Amniotic stem cell (primary cell): ENCODE measurements around the gene BCL11A.

Experiments used
- DNase-seq: peaks from one replicate; lab custom pipeline; 2025; lab: John Stamatoyannopoulos, UW

The BCL11A gene

DNA sequence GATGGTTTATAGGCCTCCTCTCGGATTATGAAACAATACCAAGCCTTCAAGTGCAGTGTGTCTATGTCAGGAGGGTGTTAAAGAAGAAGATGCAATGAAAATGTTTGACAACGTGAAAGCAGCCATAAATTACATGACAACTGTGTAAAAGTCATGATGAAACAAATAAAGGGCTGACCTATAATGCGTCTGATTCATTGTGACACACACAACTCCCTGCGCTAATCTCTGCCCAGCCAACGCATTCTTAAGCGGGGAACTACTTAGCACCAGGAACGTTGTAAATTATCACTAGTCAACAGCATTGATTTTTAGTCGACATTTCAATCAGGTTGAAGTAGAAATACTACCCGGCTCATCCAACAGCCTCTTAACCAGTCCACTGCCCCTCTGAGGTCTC is 26.8 kb downstream of the BCL11A start:
- no peak for DNase-seq

DNA sequence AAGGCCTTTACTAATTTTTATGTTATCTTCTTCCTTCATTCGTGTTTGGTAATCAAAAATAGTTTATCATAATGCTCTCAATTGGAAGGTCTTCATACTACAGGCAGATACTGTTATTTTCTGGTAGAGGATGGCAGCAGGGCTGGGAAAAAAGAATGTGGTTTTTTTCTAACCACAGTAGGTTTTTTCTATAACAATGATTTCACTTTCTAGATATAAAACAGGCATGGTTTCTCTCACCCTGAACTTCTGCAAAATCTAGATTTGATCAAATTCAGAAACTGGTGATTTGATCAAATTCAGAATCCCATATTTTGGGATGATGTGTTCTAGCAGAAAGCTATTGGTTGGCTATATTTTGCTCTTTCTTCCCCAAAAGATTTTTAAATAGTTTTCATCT is 27.6 kb downstream of the BCL11A start:
- DNase-seq, result no peak

DNA sequence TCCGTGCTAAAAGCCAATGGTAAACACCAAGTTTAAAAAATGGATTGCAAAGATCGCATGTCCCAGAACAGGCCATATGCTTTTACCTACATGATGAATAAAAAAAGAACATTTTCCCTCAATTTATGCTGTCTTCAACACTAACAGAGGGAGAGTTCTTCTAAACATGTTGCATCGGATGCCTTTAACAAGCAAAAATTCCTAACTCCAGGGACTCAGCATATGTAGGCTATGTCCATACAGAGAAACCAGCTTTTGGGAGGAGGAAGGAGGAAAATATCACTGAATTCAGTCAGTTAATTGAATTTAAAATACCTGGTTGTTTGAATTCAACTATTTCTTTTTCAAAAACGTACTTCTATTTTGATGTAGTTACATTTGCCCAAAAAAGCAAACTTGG is 28.6 kb downstream of the BCL11A start:
- DNase-seq, result no peak

DNA sequence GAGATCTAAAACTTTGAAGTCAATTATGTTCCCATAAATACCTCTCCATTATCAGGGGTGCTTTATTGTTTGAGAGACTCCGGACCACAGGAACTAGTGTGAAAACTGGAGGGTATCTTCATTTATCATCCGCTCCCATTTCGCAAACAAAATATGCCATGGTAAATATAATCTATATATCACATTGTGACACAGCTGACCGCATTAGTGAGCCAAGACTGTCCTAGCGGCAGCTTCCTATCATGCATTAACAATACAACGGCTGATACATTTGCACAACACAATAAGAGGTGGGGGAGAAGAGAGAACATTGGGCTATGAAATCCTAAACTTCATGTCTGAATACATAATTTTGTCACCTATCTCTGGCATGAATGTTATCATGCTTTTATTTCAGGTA is 29.5 kb downstream of the BCL11A start:
- DNase-seq, result no peak

DNA sequence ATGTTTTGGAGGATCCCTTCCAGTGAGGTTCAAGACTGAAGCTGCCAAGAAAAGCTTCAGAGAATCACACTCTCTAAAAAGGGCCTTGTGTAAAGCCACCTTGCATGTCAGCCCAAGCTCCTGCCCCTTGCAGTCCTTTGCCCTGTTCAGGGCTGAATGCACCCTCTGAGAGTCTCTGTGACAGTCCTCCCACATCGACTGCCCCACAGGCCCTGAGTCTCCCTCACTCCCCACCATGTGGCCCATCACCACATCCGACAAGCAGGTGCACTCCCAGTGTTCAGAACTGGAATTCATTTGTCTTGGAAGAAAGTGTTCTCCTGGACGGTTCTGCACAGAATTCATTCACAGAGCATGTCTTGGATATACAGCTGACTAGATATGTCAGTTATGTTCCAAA is 31.0 kb downstream of the BCL11A start:
- no peak for DNase-seq

DNA sequence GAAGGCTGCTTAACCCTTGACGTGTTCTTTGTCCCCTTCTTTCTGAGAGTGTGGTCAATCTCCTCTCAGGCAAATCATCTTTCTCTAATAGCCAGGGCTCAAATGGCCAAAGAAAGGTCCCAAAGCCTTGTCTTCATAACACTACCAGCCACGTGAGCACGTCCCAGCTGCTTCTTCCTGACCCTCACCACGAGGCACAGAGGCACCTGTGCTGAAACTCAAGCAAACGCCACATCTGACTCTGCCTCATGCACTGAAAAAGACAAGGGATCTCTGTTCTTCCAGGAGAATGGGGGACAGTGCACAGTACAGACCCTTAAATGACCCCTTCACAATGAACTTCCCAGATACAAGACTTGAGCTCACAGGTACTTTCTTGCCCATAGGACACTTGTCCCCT is 31.8 kb downstream of the BCL11A start:
- no peak for DNase-seq

DNA sequence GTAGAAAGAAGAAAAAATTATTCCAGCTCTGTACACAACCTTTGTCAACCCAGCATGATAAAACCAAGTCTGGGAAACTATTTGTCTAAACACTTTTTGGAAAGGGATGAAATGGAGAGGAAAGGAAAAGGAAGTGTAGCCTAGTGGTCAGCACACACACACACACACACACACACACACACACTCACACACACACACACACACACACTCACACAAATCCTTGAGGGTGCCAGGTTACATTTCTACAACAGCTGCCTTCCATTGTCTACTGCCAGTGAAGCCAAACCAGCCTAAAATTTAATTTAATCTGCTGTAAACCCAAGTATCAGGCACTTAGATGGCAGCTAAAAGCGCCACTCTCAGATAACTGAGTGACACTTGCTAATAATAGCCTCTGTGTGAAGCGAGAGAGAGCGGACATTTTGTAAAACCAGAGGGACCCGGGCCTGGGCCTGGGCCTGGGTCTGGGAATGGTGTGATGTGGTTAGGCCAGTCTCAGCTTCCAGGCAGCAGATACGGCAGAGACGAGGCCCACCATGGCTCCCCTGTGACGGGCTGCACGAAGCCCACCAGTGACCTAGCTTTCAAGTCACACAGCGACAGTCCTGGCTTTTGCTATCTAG is 32.4 kb downstream of the BCL11A start:
- DNase-seq, result no peak

DNA sequence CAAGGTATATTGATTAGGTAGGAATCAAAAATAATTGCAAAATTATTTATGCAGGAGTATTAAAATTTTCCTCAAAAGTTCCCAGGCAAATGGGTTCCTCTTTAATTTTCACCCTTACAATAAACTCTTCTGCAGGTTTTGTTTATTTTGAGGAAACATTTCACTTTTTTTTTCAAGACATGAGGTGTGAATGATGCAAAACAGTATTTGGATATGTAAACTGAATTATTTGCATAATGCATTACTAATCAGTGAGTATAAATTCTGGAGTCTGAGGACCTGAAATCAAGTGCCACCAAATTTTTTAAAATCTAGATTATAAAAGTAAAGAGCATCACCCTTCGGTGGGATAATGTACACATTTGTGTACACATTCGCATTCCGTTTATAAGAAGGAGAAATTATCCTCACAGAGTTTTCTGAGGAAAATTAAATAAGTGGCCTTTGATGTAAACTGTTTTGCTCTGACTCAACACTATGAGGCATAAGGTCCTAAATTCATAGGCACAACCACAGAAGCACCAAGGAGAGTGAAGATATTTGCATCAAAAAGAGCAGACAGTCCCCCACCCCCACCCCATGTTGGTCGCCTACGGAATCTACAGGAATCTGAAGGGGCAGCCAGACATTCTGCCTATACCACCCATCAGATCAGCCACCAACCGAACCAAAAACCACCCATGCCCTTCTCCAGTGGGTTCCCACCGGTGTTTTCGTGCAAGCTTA is 33.1 kb downstream of the BCL11A start:
- DNase-seq, result no peak

DNA sequence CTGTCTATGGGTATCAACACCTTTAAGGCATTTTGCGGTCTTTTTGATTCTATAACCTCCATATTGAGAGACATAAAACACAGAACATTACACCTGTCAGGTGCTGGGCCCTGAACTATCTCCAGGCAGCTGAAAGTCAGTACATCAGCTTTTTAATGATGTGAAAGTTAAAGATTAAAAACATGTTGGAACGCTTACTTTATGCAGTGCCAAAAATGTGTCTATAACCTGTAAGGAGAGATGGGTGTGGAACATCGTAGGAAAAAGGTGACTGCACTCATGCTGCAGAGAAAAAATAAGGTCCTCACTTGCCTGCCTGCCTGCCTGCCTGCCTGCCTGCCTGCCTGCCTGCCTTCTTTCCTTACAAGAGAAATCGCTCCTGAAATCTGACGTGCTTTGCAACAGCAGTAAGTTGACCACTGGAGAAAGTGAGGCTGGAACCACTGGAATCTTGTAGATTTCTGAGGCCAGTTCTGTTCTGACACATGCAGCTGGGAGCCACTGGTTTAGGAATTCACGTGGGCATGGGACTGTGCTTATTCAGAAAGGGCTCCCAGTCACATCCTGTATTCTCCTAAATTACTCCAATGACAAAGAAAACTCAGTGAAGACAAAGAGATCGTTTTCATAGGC is 34.1 kb downstream of the BCL11A start:
- DNase-seq, result no peak

DNA sequence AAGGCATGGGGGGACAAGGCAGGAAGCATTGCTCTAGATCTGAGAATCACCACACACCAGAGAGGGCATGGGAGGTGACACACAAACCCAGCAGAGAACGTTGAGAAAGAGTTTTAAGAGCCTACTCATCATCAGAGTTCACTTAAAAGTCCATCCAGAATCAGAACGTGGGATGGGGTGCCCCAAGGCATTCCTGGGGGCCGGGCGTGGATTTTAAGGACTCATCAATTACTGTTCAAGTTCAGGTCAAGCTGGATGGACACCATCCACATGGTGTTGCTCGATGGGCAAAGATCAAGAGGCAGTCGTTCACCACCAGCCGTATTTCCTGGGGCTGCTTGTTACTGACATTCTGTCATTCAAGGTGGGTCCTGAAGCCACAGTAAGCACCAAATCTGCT is 34.9 kb downstream of the BCL11A start:
- no peak for DNase-seq

DNA sequence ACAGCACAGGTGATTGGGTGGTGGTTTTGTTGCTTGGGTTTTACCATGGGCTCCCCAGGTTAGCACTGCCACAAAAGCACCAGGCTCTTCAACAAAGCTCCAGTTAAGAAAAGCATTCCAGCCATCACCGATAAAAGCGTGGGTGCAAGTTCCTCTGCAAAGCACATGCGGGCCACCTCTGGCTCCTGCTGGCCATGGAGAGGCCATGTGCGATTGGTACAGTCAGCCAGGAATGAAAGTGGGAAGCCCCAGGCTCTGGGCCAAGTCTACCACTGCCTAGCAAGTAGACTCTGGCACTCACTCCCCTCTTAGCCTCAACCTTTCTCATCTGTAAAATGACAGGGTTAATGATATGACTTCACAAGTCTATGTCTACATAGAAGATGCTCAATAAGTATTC is 36.0 kb downstream of the BCL11A start:
- DNase-seq, result no peak

DNA sequence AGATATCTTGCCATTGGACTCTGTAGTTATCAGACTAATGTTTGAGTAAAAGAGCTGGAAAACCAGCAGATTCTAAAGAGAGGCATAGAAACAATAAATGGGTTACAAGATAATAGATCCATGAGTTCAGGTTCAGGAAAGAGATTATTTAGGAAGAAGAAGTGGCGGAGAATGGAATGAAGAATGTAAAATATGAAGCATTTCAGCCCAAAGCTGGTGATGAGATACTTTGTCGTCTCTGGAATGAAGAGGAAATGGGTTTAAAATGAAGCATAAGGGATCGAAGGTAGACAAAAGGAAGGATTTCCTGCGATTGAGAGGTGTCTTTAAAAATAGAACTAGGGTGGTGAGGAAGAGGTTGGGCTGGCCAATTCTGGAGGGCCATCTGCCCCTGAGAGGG is 36.6 kb downstream of the BCL11A start:
- DNase-seq, result no peak

DNA sequence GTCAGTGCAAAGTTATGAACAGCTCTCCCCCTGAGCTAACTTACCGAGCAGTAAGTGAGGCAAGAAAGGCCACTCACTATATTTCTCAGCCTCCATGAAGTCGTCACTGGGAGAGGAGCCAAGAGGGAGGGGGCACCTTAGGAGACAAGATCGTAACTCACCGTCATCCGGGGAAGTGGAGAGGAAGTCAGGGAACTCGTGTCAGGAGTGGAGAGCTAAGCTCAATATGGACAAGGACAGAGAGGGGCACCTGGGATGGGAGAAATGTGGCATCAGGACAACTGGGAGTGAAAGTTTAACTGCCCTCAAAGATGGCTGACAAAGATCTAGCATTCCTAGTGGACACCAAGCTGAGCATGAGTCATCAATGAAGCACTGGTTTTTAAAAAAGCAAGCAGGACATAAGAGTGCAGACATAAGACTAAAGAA is 37.1 kb downstream of the BCL11A start:
- DNase-seq, result peak; percentile 66

DNA sequence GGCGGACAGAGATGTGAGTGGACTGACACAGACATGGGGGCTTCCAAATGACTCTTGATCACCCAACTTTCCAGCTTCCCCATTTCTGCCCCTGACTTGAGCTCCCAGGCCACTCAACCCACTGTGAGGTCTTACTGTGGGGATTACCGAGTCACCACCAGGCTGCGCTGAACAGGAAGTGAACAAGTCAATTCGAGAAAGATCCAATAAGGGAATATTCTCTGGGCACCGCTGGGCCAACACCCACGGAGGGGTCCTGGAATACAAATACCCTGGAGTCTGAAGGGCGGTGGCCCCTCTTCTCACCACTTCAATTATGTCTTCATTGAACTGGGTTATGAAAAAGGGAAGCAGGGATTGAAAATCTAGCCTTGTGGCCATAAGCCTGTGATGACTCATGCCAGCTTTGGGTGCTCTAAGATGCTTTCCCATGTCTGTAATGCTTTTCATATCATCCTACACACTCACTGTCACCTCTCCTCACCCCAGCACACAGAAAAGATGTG is 37.7 kb downstream of the BCL11A start:
- DNase-seq, result peak; percentile 61

DNA sequence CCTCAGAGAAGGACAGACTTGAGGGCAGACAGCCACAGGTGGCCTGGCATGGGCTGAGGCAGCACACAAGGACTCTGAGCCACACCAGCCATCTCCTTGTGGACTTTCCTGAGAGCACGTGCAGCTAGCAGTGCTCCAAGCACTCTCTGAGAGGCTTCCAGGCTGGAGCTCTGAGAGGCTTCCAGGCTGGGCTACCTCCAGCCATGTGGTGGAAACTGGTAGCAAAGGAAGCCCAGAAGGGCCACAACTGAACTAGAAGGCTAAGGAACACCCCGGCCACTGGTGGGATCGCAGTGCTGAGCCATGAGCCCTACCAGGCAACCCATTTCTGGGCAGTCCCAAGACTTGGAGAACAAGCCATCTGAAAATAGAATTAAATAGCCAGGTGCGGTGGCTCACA is 39.5 kb downstream of the BCL11A start:
- no peak for DNase-seq

DNA sequence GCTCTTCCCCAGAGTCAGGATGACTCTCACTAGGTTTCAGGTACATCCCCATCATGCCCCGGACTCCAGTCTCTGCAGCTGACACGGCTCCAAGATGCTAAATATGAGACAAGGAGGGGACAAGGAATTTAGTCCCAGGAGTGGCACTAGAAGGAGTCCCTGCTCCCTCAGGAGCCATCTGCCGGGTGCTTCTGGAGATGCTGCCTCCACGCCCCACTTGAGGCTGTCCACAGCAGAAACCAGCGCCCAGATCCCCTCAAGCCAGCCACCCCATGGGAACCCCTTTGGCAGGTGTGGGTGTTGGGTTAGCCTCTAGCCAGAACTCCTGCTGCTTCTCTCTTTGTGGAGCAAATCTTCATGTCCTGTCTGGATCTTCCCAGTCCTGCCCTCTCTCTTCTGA is 40.3 kb downstream of the BCL11A start:
- DNase-seq, result no peak

DNA sequence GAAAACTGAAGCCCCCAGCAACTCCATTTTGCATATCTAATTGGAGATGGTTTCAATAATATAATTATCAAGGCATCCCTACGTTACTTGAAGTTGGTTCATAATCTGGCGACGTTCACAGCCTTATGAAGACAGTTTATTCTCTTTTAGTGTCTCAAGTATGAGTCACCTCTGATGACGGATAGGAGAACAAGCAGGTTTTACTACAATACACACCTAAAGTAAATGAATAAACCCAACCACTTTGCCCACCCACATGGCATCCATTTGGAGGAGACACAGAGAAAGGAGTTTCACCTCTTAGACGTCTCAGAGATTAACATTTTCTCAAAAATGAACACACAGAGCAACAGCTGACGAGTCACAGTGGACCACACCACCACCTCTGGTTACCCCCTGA is 40.8 kb downstream of the BCL11A start:
- DNase-seq, result no peak

DNA sequence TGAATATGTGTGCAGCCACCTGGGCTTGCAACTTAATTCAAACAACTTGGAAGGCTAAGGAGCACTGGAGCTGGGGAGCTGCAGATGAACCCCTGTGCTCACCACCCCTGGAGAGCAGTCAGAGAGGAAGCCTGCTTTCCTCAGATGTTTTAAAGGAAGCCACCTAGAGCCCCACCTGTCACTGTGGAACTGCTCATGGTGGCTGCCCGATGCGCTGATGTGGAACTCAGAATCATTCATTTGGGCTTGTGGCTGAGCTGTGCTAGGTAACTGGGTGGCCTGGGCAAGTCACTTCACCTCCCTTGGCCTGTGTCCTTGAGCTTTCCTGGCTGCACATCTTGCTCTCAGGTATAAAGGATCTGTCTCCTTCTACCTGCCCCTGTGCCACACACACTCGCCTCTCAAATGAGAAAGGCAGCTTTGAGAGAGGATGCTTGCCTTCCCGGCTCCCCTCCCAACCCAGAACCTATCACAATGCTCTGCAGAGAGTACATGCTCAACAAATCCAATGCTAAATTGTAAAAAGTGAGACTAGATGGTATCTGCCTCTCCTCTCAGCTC is 41.3 kb downstream of the BCL11A start:
- no peak for DNase-seq

DNA sequence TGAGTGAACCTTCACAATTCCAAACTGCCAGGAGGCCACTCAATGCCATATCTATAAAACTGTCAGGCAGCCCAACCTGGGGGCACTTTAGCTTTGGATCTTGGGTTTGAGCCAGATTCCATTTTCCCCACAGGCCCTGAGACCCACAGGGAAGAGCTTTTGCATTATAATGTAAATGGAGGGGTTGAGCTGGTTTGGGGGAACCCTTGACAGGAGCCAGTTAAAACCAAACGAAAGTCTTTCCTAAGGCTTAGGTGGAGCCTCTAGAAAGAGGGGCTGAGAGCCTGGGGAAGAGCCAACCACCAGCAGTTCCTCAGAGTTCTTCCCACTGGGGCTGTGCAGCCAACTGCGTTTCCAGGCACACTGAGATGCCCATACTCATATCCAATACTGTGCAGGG is 42.7 kb downstream of the BCL11A start:
- DNase-seq, result no peak

DNA sequence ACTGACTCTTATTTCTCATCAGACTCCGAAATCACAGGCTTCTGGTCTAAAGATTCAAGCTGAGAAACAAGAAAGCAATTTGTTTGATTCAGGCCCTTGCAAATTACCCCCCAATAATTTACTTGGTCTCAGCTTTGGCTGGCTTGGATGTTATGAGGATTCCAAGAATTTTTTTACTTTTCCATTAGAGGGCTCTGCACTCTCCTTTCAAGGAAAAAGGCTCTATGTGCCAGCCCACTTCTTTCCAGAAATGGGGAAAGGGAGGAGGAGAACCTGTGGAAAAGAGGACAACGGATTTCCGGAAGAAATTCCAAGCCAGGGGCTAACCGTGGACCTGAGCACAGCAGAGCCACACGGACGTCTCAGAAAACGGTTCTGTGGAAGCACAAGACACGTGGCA is 44.4 kb downstream of the BCL11A start:
- DNase-seq, result no peak

DNA sequence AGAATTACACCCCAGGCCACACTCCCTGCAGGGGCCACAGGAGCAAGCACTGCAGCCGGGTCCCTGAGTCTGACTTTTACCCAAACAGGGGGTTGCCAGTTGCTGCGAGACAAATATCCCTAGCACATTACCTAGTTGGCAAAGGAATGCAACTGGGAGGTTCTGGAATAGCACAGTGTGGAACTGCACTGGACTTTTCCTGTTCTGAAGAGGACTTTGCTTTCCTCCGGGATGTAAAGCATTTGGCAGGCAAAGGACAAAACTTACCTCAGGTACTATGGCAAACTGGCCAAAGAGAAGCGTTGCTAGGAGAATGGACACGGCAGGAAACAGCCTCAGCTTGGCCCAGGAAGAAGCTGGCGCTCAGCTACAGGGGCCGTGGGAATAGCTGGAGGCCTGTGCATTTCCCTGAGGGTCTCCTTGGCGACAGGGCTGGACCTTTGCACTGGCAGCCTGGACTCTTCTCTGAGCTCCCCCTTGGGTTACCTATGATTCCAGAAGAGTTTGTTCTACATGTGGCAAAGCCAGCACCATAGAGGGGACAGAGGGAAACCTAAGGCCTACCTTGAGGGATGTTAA is 45.0 kb downstream of the BCL11A start:
- DNase-seq, result no peak

DNA sequence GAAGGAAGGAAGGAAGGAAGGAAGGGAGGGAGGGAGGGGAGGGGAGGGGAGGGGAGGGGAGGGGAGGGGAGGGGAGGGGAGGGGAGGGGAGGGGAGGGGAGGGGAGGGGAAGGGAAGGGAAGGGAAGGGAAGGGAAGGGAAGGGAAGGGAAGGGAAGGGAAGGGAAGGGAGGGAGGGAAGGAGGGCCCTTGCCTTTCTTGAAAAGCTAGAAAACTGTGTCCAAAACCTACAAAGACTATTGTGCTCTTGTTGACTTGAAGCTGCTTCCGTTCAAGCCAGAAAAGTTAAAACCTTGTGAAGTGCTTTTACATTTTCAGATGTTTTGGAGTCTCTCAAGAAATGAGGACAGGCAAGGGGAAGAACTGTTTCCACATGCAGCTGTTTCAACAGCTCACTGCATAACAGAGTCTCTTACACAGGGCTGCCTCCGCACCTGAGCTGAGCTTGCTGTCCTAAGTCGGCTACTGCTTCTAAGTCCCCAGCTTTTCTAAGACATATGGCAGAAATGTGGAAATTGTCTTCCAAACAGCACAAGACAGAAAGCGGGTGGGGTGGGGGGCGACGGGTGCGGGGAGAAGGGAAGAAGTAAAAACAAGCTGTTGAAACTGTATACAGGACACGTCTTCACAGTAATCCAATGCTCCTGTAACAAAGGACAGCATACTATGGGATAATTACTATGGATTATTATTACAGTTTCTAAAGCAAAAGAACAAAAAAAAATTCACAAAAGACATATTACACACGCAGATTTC is 46.1 kb downstream of the BCL11A start:
- no peak for DNase-seq
